ENCODE results near the gene CCDC40. TPM values are rescaled to one million over a fixed set of nuclear protein-coding genes. Genes with fewer than 3 reads are reported as not detected.

Gene CCDC40
- total RNA-seq, 6 experiments from 2014 or later = 1.7 to 3.1 (median 2.1) TPM

GRCh38 chr17:80028030-80028429 is 8.4 kb upstream of the CCDC40 start:
- Histone ChIP-seq H3K27ac (peak overlapping the region in 2 of 3 donors; percentile 85 to 95), H3K36me3 (no peaks in the 10 kb centered on the region), H3K4me1 (peaks cover 3 to 63% (median 27%) of the 10 kb centered on the region in 4 donors), H3K9me3 (no peaks in the 10 kb centered on the region), H3K27me3 (no peaks in the 10 kb centered on the region), H3K4me3 (no peak overlapping the region)
- TF ChIP-seq, protein P1, sequence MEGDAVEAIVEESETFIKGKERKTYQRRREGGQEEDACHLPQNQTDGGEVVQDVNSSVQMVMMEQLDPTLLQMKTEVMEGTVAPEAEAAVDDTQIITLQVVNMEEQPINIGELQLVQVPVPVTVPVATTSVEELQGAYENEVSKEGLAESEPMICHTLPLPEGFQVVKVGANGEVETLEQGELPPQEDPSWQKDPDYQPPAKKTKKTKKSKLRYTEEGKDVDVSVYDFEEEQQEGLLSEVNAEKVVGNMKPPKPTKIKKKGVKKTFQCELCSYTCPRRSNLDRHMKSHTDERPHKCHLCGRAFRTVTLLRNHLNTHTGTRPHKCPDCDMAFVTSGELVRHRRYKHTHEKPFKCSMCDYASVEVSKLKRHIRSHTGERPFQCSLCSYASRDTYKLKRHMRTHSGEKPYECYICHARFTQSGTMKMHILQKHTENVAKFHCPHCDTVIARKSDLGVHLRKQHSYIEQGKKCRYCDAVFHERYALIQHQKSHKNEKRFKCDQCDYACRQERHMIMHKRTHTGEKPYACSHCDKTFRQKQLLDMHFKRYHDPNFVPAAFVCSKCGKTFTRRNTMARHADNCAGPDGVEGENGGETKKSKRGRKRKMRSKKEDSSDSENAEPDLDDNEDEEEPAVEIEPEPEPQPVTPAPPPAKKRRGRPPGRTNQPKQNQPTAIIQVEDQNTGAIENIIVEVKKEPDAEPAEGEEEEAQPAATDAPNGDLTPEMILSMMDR (IDR thresholded peaks at IDR 0.05) = no peak
- no peak for TF ChIP-seq POLR2A (IDR thresholded peaks at IDR 0.05)
- WGBS (ENCODE audit: insufficient coverage, low coverage, low lambda C conversion rate, missing lambda C conversion rate) = 23% methylated on average over 9 of the region's 10 CpGs
- intact Hi-C loops (cut with DNase I) = no loop called here
- DNase-seq (peak in 2 of 3 donors; percentile 83 to 84), ATAC-seq (peak in 3 of 4 donors; percentile 4 to 23 (median 19))

DNA sequence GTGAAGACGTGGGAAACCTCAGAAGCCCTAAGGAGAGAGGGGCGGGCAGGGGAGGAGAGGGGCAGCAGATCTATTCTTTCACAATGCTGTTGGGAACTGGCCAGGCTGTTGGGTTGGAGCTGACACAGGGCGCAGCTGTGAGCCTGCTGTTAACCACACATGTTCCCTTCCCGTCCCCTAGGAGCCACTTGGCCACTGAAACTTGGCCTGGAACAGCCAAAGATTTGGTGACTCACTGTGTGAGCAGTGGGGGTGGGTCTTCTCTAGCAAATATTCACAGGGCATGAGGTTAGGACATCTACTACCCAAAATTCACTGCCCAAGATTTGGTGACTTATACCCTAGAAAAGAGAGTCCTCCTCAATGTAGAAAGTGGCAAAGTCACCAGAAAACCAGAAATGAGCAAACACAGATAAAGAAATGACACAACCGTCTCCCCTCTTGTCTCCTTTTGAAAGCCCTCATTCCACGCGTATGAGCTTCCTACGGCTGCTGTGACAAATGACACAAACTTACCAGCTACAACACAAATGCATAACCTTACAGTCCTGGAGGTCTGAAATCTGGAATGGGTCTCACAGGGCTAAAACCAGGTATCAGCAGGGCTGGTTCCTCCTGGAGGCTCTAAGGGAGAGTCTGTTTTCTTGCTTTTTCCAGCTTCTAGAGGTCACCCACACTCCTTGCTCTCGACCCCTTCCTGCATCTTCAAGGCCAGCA is 7.0 kb upstream of the CCDC40 start:
- DNase-seq (peak; percentile 81 to 94 (median 86)), ATAC-seq (peak; percentile 67 to 84 (median 79))
- TF ChIP-seq, protein P1 (IDR thresholded peaks at IDR 0.05) = no peak
- TF ChIP-seq POLR2A (IDR thresholded peaks at IDR 0.05) = no peak
- Histone ChIP-seq H3K27ac (peak overlapping the region; percentile 42 to 95 (median 85)), H3K36me3 (no peaks in the 10 kb centered on the region), H3K9me3 (no peaks in the 10 kb centered on the region), H3K27me3 (no peaks in the 10 kb centered on the region), H3K4me3 (no peak overlapping the region), H3K4me1 (peaks cover 3 to 59% (median 25%) of the 10 kb centered on the region in 4 donors)
- WGBS (ENCODE audit: insufficient coverage, low coverage, low lambda C conversion rate, missing lambda C conversion rate) = 30% methylated on average over 6 of the region's 9 CpGs
- intact Hi-C loops (cut with DNase I) = no loop called here

DNA sequence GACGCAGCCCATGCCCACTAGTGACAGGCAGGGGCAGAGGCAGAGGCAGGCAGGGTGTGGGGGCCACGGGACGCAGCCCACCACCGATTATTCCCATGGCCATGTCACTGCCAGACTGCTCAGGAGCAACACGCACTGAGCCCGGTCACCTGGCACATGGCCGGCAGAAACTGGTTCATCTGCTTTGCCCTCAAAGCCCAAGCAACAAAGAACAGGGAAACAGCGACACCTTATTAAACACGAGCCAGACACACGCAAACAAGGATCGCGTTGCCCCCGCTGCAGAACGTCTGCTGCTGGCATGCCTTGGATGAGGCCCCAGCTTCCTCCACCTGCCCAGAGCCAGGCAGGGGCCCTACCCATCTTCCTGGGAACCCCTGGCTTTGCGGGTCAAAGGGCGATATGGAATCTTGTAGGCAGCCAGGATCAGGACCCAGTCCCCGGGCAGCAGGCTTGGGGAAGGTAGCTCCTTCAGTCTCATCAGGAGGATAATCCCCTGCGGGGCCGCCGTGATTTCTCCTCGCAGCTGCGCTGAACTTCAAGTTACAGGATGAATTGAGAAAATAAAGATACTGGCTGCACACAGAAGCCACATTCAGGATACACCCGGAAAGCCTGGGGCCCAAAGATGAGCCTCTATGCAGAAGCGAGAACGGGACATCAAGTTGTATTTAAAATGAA is 5.6 kb upstream of the CCDC40 start:
- intact Hi-C loops (cut with DNase I) = no loop called here
- Histone ChIP-seq H3K4me1 (peaks cover 3 to 59% (median 22%) of the 10 kb centered on the region in 4 donors), H3K9me3 (no peaks in the 10 kb centered on the region), H3K27me3 (no peaks in the 10 kb centered on the region), H3K27ac (peak overlapping the region; percentile 23 to 95 (median 85)), H3K4me3 (no peak overlapping the region), H3K36me3 (no peaks in the 10 kb centered on the region)
- DNase-seq (peak; percentile 80 to 91 (median 89)), ATAC-seq (peak; percentile 51 to 64 (median 60))
- WGBS (ENCODE audit: insufficient coverage, low coverage, low lambda C conversion rate, missing lambda C conversion rate) = 59% methylated on average over 12 of the region's 25 CpGs
- TF ChIP-seq POLR2A (IDR thresholded peaks at IDR 0.05) = peak; percentile 24
- TF ChIP-seq, protein P1 (IDR thresholded peaks at IDR 0.05) = peak in 3 of 4 donors; percentile 17 to 42 (median 29)

DNA sequence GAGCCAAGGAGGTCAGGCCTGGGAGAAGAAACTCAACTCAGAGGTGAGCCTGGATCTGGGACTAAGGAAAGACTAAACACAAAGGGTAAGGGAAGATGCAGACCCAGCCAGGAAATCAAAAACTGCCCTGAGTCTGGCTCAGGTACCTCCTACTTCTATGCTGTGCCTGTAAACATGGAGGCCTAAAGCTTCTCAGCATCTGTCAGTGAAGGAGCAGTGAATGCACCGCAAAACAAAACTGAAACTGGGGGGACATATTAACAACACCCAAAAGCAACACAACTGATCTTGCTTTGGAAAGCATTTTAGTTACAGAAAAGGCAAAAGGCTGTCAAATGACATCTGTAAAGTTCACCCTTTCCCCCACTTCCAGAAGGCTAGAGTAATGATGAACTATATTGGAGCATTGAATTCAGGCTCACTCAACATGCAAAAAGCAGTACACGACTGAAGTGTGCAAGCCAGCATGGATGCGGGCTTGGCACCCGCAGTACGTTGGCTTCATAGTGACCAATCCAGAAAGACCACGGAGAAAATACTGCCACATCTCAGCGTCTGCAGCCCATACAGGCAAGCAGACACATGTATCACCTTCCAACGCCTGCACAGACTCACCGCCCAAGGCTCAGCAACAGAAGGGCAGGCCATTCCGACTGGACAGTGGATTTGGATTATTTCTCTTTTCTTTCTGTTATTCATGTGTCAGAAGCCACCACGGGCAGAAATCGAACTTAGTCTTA is 4.6 kb upstream of the CCDC40 start:
- Histone ChIP-seq H3K27me3 (no peaks in the 10 kb centered on the region), H3K27ac (peak overlapping the region in 2 of 3 donors; percentile 85 to 95), H3K4me3 (no peak overlapping the region), H3K36me3 (no peaks in the 10 kb centered on the region), H3K4me1 (peaks cover 3 to 51% (median 17%) of the 10 kb centered on the region in 4 donors), H3K9me3 (no peaks in the 10 kb centered on the region)
- intact Hi-C loops (cut with DNase I) = no loop called here
- ATAC-seq (no peak), DNase-seq (no peak)
- no peak for TF ChIP-seq POLR2A (IDR thresholded peaks at IDR 0.05)
- TF ChIP-seq, protein P1 (IDR thresholded peaks at IDR 0.05) = no peak
- WGBS (ENCODE audit: insufficient coverage, low coverage, low lambda C conversion rate, missing lambda C conversion rate) = 86% methylated on average over 6 of the region's 12 CpGs
